NCI-H2029 (cell line): ENCODE results near the gene SPATA2L.

Experiments
- DNase-seq: peaks from one replicate; lab custom pipeline; 2025; lab: John Stamatoyannopoulos, UW

Gene SPATA2L

GRCh38 chr16:89701425-89702406 is at the start of gene SPATA2L:
Gene SPATA2L, minus strand, starts transcription at chr16:89701705. Its CDS starts 473 bp downstream, at chr16:89701232.
- peak; percentile 83 for DNase-seq

GRCh38 chr16:89749637-89750036 is 48.1 kb upstream of the SPATA2L start:
- no peak for DNase-seq

- no peak for DNase-seq
Observed at GRCh38 chr16:89748921-89749320, 47.4 kb upstream of the SPATA2L start.

GRCh38 chr16:89748076-89748475 is 46.6 kb upstream of the SPATA2L start:
- no peak for DNase-seq

- no peak for DNase-seq
Observed at GRCh38 chr16:89746043-89746442, 44.5 kb upstream of the SPATA2L start.

GRCh38 chr16:89744813-89745212 is 43.3 kb upstream of the SPATA2L start:
- DNase-seq: no peak

GRCh38 chr16:89742948-89743347 is 41.4 kb upstream of the SPATA2L start:
- DNase-seq: no peak

GRCh38 chr16:89741342-89742014 is 40.0 kb upstream of the SPATA2L start:
- DNase-seq: no peak

- DNase-seq: no peak
Observed at GRCh38 chr16:89739383-89739782, 37.9 kb upstream of the SPATA2L start.

GRCh38 chr16:89738538-89739317 is 37.2 kb upstream of the SPATA2L start:
- DNase-seq: no peak

GRCh38 chr16:89738072-89738377 is 36.5 kb upstream of the SPATA2L start:
- DNase-seq: no peak

GRCh38 chr16:89737341-89738071 is 36.0 kb upstream of the SPATA2L start:
- no peak for DNase-seq

GRCh38 chr16:89736554-89736953 is 35.0 kb upstream of the SPATA2L start:
- DNase-seq: no peak

- DNase-seq: no peak
Observed at GRCh38 chr16:89733792-89734191, 32.3 kb upstream of the SPATA2L start.

- no peak for DNase-seq
Observed at GRCh38 chr16:89733322-89733721, 31.8 kb upstream of the SPATA2L start.

- no peak for DNase-seq
Observed at GRCh38 chr16:89732918-89733242, 31.4 kb upstream of the SPATA2L start.

GRCh38 chr16:89732142-89732917 is 30.8 kb upstream of the SPATA2L start:
- no peak for DNase-seq

GRCh38 chr16:89730610-89731234 is 29.2 kb upstream of the SPATA2L start:
- no peak for DNase-seq

GRCh38 chr16:89729863-89730593 is 28.5 kb upstream of the SPATA2L start:
- no peak for DNase-seq

- no peak for DNase-seq
Observed at GRCh38 chr16:89729293-89729692, 27.8 kb upstream of the SPATA2L start.
